HEK293 (cell line): ENCODE results near the gene DNAJC17.

Experiments used
- BCL6B ChIP-seq: fragments of 450-650 bp; formaldehyde crosslinking; IDR thresholded peaks from 2 replicates; pipeline ENCODE4 v1.5.1; 2017; ENCODE audit warnings: missing biosample characterization, missing genetic modification characterization
- PRDM4 ChIP-seq: fragments of 450-650 bp; formaldehyde crosslinking; IDR thresholded peaks from 2 replicates; pipeline ENCODE4 v1.5.1; 2017; ENCODE audit warnings: missing biosample characterization, missing genetic modification characterization
- ZBTB7A ChIP-seq: fragments of 450-650 bp; formaldehyde crosslinking; IDR thresholded peaks from 2 replicates; pipeline ENCODE4 v1.5.1; 2016; ENCODE audit warnings: low read depth, missing biosample characterization, missing genetic modification characterization
- ZFP69B ChIP-seq: fragments of 450-650 bp; formaldehyde crosslinking; IDR thresholded peaks from 2 replicates; pipeline ENCODE4 v1.5.1; 2016; ENCODE audit warnings: missing biosample characterization, missing genetic modification characterization
- ZNF10 ChIP-seq: fragments of 450-650 bp; formaldehyde crosslinking; IDR thresholded peaks from 2 replicates; pipeline ENCODE4 v1.5.1; 2017; ENCODE audit warnings: missing biosample characterization, missing genetic modification characterization
- ZNF133 ChIP-seq: fragments of 450-650 bp; formaldehyde crosslinking; IDR thresholded peaks from 2 replicates; pipeline ENCODE4 v1.5.1; 2016; ENCODE audit warnings: missing biosample characterization, missing genetic modification characterization
- ZNF146 ChIP-seq: fragments of 450-650 bp; formaldehyde crosslinking; IDR thresholded peaks from 2 replicates; pipeline ENCODE4 v1.5.1; 2016; ENCODE audit warnings: missing biosample characterization, missing genetic modification characterization
- ZNF155 ChIP-seq: fragments of 450-650 bp; formaldehyde crosslinking; IDR thresholded peaks from 2 replicates; pipeline ENCODE4 v1.5.1; 2016; ENCODE audit warnings: missing biosample characterization, missing genetic modification characterization
- ZNF184 ChIP-seq: fragments of 450-650 bp; IDR thresholded peaks from 2 replicates; pipeline ENCODE4 v1.5.1; 2018; ENCODE audit warnings: missing biosample characterization, mild to moderate bottlenecking, missing genetic modification characterization
- ZNF223 ChIP-seq: fragments of 450-650 bp; formaldehyde crosslinking; IDR thresholded peaks from 2 replicates; pipeline ENCODE4 v1.5.1; 2016; ENCODE audit warnings: missing biosample characterization, missing genetic modification characterization
- ZNF391 ChIP-seq: fragments of 450-650 bp; formaldehyde crosslinking; IDR thresholded peaks from 2 replicates; pipeline ENCODE4 v1.5.1; 2016; ENCODE audit warnings: low read depth, missing biosample characterization, missing genetic modification characterization, borderline replicate concordance
- ZNF518A ChIP-seq: fragments of 450-650 bp; formaldehyde crosslinking; conservative IDR thresholded peaks from 2 replicates; pipeline ENCODE4 v1.5.1; 2016; ENCODE audit warnings: low read depth, missing biosample characterization, missing genetic modification characterization
- ZNF596 ChIP-seq: fragments of 450-650 bp; IDR thresholded peaks from 2 replicates; pipeline ENCODE4 v1.5.0; 2018; ENCODE audit warnings: missing biosample characterization, mild to moderate bottlenecking, missing genetic modification characterization, moderate library complexity
- ZNF610 ChIP-seq: fragments of 450-650 bp; formaldehyde crosslinking; IDR thresholded peaks from 2 replicates; pipeline ENCODE4 v1.5.1; 2016; ENCODE audit warnings: missing biosample characterization, missing genetic modification characterization, borderline replicate concordance
- ZNF629 ChIP-seq: fragments of 450-650 bp; formaldehyde crosslinking; IDR thresholded peaks from 2 replicates; pipeline ENCODE4 v1.5.1; 2017; ENCODE audit warnings: missing biosample characterization, missing genetic modification characterization
- ZNF704 ChIP-seq: fragments of 450-650 bp; formaldehyde crosslinking; IDR thresholded peaks from 2 replicates; pipeline ENCODE4 v1.5.1; 2016; ENCODE audit warnings: missing biosample characterization, missing genetic modification characterization
- ZNF747 ChIP-seq: fragments of 450-650 bp; formaldehyde crosslinking; IDR thresholded peaks from 2 replicates; pipeline ENCODE4 v1.5.1; 2016; ENCODE audit warnings: missing biosample characterization, missing genetic modification characterization
- ZSCAN30 ChIP-seq: fragments of 450-650 bp; IDR thresholded peaks from 2 replicates; pipeline ENCODE4 v1.5.1; 2018; ENCODE audit warnings: missing biosample characterization, mild to moderate bottlenecking, missing genetic modification characterization, moderate library complexity
- TF ChIP-seq, protein P1 (sequence below): fragments of 450-650 bp; formaldehyde crosslinking; IDR thresholded peaks from 2 replicates; pipeline ENCODE4 v1.5.1; 2016; ENCODE audit warnings: missing biosample characterization, missing genetic modification characterization
- TF ChIP-seq, protein P2 (sequence below): fragments of 450-650 bp; formaldehyde crosslinking; IDR thresholded peaks from 2 replicates; pipeline ENCODE4 v1.5.1; 2016; ENCODE audit warnings: missing biosample characterization, missing genetic modification characterization
- TF ChIP-seq, protein P3 (sequence below): fragments of 450-650 bp; formaldehyde crosslinking; IDR thresholded peaks from 2 replicates; pipeline ENCODE4 v1.5.1; 2016; ENCODE audit warnings: missing biosample characterization, missing genetic modification characterization

Gene DNAJC17

DNA sequence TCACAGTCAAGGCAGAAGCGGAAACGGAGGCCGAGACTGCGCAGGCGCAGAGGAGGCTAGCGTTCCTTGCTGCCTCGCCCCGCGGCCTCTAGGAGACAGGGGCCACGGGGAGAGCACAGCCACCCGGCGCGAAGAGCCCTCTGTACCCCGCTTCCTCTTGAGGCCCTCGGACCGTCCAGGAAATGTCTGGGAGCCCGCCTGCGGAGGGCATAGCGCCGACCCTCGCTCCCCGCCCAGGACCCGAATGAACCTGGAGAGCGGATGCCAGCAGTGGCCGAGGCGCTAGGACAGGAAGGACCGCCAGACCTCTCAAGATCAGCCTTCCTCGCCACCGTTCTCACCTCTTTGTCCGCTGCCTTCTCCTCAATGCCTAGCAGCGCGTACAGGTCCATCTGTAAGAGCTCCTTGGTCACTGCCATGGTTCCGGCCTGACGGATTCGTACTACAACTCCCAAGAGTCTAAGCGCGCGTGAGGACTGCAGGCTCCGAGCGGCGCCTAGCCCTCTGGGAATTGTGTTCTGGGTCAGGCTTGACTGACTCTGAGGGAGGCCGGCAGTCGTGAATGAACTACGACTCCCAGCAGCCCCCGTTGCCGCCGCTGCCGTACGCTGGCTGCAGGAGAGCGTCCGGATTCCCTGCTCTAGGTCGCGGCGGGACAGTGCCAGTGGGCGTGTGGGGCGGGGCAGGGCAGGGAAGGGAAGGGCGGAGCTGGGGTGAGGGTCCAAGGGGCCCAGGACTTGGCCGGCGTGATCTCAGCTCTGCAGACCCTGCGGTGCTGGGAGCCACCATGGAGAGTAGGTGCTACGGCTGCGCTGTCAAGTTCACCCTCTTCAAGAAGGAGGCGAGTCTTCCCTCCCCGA lies at the start of gene DNAJC17, which contains the start of gene ZFYVE19 (continued):
- TF ChIP-seq, protein P1, sequence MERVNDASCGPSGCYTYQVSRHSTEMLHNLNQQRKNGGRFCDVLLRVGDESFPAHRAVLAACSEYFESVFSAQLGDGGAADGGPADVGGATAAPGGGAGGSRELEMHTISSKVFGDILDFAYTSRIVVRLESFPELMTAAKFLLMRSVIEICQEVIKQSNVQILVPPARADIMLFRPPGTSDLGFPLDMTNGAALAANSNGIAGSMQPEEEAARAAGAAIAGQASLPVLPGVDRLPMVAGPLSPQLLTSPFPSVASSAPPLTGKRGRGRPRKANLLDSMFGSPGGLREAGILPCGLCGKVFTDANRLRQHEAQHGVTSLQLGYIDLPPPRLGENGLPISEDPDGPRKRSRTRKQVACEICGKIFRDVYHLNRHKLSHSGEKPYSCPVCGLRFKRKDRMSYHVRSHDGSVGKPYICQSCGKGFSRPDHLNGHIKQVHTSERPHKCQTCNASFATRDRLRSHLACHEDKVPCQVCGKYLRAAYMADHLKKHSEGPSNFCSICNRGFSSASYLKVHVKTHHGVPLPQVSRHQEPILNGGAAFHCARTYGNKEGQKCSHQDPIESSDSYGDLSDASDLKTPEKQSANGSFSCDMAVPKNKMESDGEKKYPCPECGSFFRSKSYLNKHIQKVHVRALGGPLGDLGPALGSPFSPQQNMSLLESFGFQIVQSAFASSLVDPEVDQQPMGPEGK (tag by site-specific recombination): 0 out of 2 replicates have a peak, but pooled peaks have one; percentile 11
- TF ChIP-seq BCL6B (tag by site-specific recombination) (no peak), ZNF184 (tag by site-specific recombination) (no peak), ZNF747 (tag by site-specific recombination) (no peak), ZSCAN30 (tag by site-specific recombination) (no peak), ZFP69B (tag by site-specific recombination) (no peak), ZNF518A (no peak), ZBTB7A (tag by site-specific recombination) (no peak; the same call in 1 of the 2 replicates), ZNF223 (tag by site-specific recombination) (no peak), ZNF610 (tag by site-specific recombination) (0 out of 2 replicates have a peak, but pooled peaks have one; percentile 27), ZNF704 (tag by site-specific recombination) (no peak), ZNF629 (tag by site-specific recombination) (peak; percentile 17; the same call in 1 of the 2 replicates), ZNF146 (tag by site-specific recombination) (no peak), ZNF133 (tag by site-specific recombination) (no peak), ZNF391 (tag by site-specific recombination) (no peak), ZNF596 (tag by site-specific recombination) (no peak), ZNF10 (tag by site-specific recombination) (no peak), PRDM4 (no peak), ZNF155 (tag by site-specific recombination) (no peak)
- TF ChIP-seq, protein P2, sequence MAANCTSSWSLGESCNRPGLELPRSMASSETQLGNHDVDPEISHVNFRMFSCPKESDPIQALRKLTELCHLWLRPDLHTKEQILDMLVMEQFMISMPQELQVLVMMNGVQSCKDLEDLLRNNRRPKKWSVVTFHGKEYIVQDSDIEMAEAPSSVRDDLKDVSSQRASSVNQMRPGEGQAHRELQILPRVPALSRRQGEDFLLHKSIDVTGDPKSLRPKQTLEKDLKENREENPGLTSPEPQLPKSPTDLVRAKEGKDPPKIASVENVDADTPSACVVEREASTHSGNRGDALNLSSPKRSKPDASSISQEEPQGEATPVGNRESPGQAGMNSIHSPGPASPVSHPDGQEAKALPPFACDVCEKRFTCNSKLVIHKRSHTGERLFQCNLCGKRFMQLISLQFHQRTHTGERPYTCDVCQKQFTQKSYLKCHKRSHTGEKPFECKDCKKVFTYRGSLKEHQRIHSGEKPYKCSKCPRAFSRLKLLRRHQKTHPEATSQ: no peak
- TF ChIP-seq, protein P3, sequence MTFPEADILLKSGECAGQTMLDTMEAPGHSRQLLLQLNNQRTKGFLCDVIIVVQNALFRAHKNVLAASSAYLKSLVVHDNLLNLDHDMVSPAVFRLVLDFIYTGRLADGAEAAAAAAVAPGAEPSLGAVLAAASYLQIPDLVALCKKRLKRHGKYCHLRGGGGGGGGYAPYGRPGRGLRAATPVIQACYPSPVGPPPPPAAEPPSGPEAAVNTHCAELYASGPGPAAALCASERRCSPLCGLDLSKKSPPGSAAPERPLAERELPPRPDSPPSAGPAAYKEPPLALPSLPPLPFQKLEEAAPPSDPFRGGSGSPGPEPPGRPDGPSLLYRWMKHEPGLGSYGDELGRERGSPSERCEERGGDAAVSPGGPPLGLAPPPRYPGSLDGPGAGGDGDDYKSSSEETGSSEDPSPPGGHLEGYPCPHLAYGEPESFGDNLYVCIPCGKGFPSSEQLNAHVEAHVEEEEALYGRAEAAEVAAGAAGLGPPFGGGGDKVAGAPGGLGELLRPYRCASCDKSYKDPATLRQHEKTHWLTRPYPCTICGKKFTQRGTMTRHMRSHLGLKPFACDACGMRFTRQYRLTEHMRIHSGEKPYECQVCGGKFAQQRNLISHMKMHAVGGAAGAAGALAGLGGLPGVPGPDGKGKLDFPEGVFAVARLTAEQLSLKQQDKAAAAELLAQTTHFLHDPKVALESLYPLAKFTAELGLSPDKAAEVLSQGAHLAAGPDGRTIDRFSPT: no peak
